Vagina (tissue), 2 donors: ENCODE results near the gene AVEN.

Experiments used
- POLR2A ChIP-seq, 2 donors: fragments of 450-650 bp; IDR thresholded peaks; one replicate each; pipeline ENCODE4 v1.6.1; 2017; ENCODE audit warnings: antibody characterized with exemption in 2 of 2, mild to moderate bottlenecking in 2 of 2, moderate library complexity in 2 of 2
- POLR2AphosphoS5 ChIP-seq, 2 donors: sonication (generic); formaldehyde crosslinking; IDR thresholded peaks; one replicate each; pipeline ENCODE4 v1.9.0; 2017; ENCODE audit warnings: antibody characterized with exemption in 2 of 2, mild to moderate bottlenecking in 2 of 2, low read depth in 1 of 2; ENCODE audit not compliant: insufficient read depth in 1 of 2
- TF ChIP-seq, protein P1 (sequence below), 3 experiments: fragments of 450-650 bp in 2 of 3; fragments of 200-600 bp in 1 of 3; sonication (generic) in 1 of 3; IDR thresholded peaks; one replicate each; pipeline ENCODE4 v1.5.1; 2017 to 2019; ENCODE audit warnings: antibody characterized with exemption in 3 of 3, mild to moderate bottlenecking in 2 of 3, moderate library complexity in 2 of 3

DNA sequence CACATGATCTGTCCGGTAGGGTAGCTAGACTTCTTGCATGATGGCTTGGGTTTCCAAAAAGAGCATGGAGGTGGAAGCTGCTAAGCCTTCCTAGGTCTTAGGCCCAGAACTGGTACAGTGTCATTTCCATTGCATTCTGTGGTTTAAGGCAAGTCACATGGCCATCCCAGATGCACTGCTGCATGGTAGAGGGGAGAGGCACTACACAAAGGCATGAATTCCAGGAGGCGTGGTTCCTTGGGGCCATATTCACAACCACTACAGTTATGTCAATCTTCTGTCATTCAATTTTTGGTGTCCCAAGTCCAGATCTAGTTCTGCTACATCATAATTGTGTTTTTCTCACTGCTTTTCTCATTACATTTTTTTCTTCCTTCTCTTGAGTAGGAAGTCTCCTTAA lies 192.9 kb downstream of the AVEN start:
- TF ChIP-seq POLR2A (IDR thresholded peaks at IDR 0.05) (no peak), POLR2AphosphoS5 (IDR thresholded peaks at IDR 0.05; ENCODE audit: insufficient read depth in 1 of 2, low read depth in 1 of 2) (no peak)
- TF ChIP-seq, protein P1, sequence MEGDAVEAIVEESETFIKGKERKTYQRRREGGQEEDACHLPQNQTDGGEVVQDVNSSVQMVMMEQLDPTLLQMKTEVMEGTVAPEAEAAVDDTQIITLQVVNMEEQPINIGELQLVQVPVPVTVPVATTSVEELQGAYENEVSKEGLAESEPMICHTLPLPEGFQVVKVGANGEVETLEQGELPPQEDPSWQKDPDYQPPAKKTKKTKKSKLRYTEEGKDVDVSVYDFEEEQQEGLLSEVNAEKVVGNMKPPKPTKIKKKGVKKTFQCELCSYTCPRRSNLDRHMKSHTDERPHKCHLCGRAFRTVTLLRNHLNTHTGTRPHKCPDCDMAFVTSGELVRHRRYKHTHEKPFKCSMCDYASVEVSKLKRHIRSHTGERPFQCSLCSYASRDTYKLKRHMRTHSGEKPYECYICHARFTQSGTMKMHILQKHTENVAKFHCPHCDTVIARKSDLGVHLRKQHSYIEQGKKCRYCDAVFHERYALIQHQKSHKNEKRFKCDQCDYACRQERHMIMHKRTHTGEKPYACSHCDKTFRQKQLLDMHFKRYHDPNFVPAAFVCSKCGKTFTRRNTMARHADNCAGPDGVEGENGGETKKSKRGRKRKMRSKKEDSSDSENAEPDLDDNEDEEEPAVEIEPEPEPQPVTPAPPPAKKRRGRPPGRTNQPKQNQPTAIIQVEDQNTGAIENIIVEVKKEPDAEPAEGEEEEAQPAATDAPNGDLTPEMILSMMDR (IDR thresholded peaks at IDR 0.05), result no peak
